K562 (cell line): ENCODE results near the gene ESR2. TPM values are rescaled to one million over a fixed set of nuclear protein-coding genes. Genes with fewer than 3 reads are reported as not detected.

Experiments used
- KDM4B ChIP-seq, 2 experiments: fragments of 450-650 bp in 1 of 2; sonication (generic) in 1 of 2; IDR thresholded peaks; 2 replicates each; pipeline ENCODE4 v1.6.1; 2016 to 2017; ENCODE audit warnings: borderline replicate concordance in 2 of 2, antibody characterized with exemption in 1 of 2, low read depth in 1 of 2, mild to moderate bottlenecking in 1 of 2
- SMAD1 ChIP-seq: fragments of 150-350 bp; IDR thresholded peaks from 2 replicates; pipeline ENCODE4 v1.6.1; 2014; ENCODE audit warnings: low read length, low read depth; ENCODE audit not compliant: partially characterized antibody
- ZNF143 ChIP-seq: sonication (generic); formaldehyde crosslinking; IDR thresholded peaks from 2 replicates; pipeline ENCODE4 v1.9.0; 2022; ENCODE audit warnings: mild to moderate bottlenecking, missing genetic modification reagents
- polyA plus RNA-seq, 8 experiments: library from polyadenylated mRNA; depleted of rRNA in 4 of 8; stranded (reverse) in 5 of 8; unstranded in 3 of 8; fragments of >200 nt; fragmentation: Nextera tagmentation in 2 of 8; fragmentation: Illumina TruSeq in 1 of 8; extraction: Ambion mirVana in 2 of 8; extraction: Trizol in 1 of 8; gene quantifications; 2 replicates each; pipeline versions ENCODE4 v1.2.1 to v1.2.3, GENCODE V29; 2011 to 2014; ENCODE audit warnings: inconsistent platforms in 1 of 8, missing spikeins in 1 of 8
- total RNA-seq, 7 experiments: library from RNA; depleted of rRNA in 6 of 7; stranded (reverse); fragments of >200 nt in 6 of 7; fragmentation: Illumina TruSeq in 2 of 7; extraction: Trizol in 2 of 7; gene quantifications; 2 replicates each; pipeline versions ENCODE4 v1.2.1 to v1.2.3, GENCODE V29; 2011 to 2021; ENCODE audit warnings: low replicate concordance in 1 of 7
- TF ChIP-seq, protein P1 (sequence below): fragments of 250-450 bp; sonication (Bioruptor Pico); IDR thresholded peaks from 2 replicates; pipeline ENCODE4 v1.4.0; 2020

The ESR2 gene
- total and polyA plus RNA-seq, 9 of the 15 experiments (the other 6 are each of a cell fraction or from before 2014, with no cell fraction given): 0.07 to 3.8 (median 2.0) TPM

DNA sequence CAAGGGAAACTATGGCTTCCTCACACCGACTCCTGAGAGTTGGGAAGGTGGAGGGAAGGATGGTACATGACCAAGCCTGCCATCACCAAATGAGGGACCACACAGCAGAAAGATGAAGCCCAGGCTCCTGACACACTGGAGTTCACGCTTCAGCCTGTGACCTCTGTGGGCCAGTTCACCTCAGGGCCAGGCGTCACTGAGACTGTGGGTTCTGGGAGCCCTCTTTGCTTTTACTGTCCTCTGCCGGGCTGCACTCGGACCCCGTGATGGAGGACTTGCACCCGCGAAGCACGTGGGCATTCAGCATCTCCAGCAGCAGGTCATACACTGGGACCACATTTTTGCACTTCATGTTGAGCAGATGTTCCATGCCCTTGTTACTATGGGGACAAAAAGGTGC, 61.2 kb downstream of the ESR2 start (continued):
- TF ChIP-seq, protein P1, sequence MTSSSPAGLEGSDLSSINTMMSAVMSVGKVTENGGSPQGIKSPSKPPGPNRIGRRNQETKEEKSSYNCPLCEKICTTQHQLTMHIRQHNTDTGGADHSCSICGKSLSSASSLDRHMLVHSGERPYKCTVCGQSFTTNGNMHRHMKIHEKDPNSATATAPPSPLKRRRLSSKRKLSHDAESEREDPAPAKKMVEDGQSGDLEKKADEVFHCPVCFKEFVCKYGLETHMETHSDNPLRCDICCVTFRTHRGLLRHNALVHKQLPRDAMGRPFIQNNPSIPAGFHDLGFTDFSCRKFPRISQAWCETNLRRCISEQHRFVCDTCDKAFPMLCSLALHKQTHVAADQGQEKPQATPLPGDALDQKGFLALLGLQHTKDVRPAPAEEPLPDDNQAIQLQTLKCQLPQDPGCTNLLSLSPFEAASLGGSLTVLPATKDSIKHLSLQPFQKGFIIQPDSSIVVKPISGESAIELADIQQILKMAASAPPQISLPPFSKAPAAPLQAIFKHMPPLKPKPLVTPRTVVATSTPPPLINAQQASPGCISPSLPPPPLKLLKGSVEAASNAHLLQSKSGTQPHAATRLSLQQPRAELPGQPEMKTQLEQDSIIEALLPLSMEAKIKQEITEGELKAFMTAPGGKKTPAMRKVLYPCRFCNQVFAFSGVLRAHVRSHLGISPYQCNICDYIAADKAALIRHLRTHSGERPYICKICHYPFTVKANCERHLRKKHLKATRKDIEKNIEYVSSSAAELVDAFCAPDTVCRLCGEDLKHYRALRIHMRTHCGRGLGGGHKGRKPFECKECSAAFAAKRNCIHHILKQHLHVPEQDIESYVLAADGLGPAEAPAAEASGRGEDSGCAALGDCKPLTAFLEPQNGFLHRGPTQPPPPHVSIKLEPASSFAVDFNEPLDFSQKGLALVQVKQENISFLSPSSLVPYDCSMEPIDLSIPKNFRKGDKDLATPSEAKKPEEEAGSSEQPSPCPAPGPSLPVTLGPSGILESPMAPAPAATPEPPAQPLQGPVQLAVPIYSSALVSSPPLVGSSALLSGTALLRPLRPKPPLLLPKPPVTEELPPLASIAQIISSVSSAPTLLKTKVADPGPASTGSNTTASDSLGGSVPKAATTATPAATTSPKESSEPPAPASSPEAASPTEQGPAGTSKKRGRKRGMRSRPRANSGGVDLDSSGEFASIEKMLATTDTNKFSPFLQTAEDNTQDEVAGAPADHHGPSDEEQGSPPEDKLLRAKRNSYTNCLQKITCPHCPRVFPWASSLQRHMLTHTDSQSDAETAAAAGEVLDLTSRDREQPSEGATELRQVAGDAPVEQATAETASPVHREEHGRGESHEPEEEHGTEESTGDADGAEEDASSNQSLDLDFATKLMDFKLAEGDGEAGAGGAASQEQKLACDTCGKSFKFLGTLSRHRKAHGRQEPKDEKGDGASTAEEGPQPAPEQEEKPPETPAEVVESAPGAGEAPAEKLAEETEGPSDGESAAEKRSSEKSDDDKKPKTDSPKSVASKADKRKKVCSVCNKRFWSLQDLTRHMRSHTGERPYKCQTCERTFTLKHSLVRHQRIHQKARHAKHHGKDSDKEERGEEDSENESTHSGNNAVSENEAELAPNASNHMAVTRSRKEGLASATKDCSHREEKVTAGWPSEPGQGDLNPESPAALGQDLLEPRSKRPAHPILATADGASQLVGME (CRISPR knock-in tag): no peak
- TF ChIP-seq SMAD1 (no peak), KDM4B (IDR thresholded peaks at IDR 0.05; ENCODE audit: borderline replicate concordance in 2 of 2, low read depth in 1 of 2) (no peak), ZNF143 (CRISPR knock-in tag) (no peak)
